IPS-20b (cell line): ENCODE results near the gene ADAMTS2.
"Not testable (repeated sequence)": the region's sequence is repeated elsewhere in the genome, so short reads cannot be mapped to it uniquely, and the experiment has no call there.

Source experiments
- H3K27ac ChIP-seq: one replicate; pipeline ENCODE4 v1.5.1; 2013; ENCODE audit warnings: low read length
- H3K27me3 ChIP-seq: 2 replicates; pipeline ENCODE4 v1.6.1; 2013; ENCODE audit warnings: mild to moderate bottlenecking, low read length, inconsistent platforms; ENCODE audit not compliant: insufficient read depth
- H3K36me3 ChIP-seq: 2 replicates; pipeline ENCODE4 v1.6.1; 2013; ENCODE audit warnings: low read depth, mild to moderate bottlenecking, inconsistent platforms, low read length, moderate library complexity; ENCODE audit not compliant: insufficient read depth
- H3K4me1 ChIP-seq: 2 replicates; pipeline ENCODE4 v1.6.1; 2013; ENCODE audit warnings: mild to moderate bottlenecking, control low read depth, inconsistent platforms, low read length, moderate library complexity; ENCODE audit not compliant: insufficient read depth
- H3K4me3 ChIP-seq: 2 replicates; pipeline ENCODE4 v1.5.1; 2013; ENCODE audit warnings: mild to moderate bottlenecking, low read length, inconsistent platforms
- H3K9ac ChIP-seq: 2 replicates; pipeline ENCODE4 v1.6.1; 2013; ENCODE audit warnings: low read depth, mild to moderate bottlenecking, inconsistent platforms, low read length, moderate library complexity
- H3K9me3 ChIP-seq: 2 replicates; pipeline ENCODE4 v1.6.1; 2013; ENCODE audit warnings: mild to moderate bottlenecking, low read depth, low read length, inconsistent platforms; ENCODE audit not compliant: insufficient read depth

Gene ADAMTS2

GRCh38 chr5:179294131-179294780 is 51.0 kb downstream of the ADAMTS2 start:
- no peaks in the 10 kb centered on the region for H3K36me3 ChIP-seq
- H3K4me1 ChIP-seq, result no peaks in the 10 kb centered on the region
- no peak overlapping the region for H3K27ac ChIP-seq
- no peaks in the 10 kb centered on the region for H3K9me3 ChIP-seq
- no peak overlapping the region for H3K4me3 ChIP-seq
- H3K9ac ChIP-seq, result no peak overlapping the region
- H3K27me3 ChIP-seq, result no peaks in the 10 kb centered on the region

- Histone ChIP-seq H3K36me3 (no peaks in the 10 kb centered on the region), H3K4me1 (no peaks in the 10 kb centered on the region), H3K9ac (no peak overlapping the region), H3K4me3 (no peak overlapping the region), H3K9me3 (no peaks in the 10 kb centered on the region), H3K27me3 (no peaks in the 10 kb centered on the region), H3K27ac (no peak overlapping the region)
Measured at GRCh38 chr5:179292681-179293635, 52.3 kb downstream of the ADAMTS2 start.

GRCh38 chr5:179292202-179292601 is 53.1 kb downstream of the ADAMTS2 start:
- Histone ChIP-seq H3K4me3 (no peak overlapping the region), H3K27ac (no peak overlapping the region), H3K36me3 (no peaks in the 10 kb centered on the region), H3K27me3 (no peaks in the 10 kb centered on the region), H3K4me1 (no peaks in the 10 kb centered on the region), H3K9ac (no peak overlapping the region), H3K9me3 (no peaks in the 10 kb centered on the region)

- H3K9me3 ChIP-seq, result no peaks in the 10 kb centered on the region
- H3K27ac ChIP-seq, result no peak overlapping the region
- no peaks in the 10 kb centered on the region for H3K27me3 ChIP-seq
- H3K9ac ChIP-seq, result no peak overlapping the region
- H3K36me3 ChIP-seq, result no peaks in the 10 kb centered on the region
- H3K4me3 ChIP-seq, result no peak overlapping the region
- no peaks in the 10 kb centered on the region for H3K4me1 ChIP-seq
Measured at GRCh38 chr5:179290681-179291540, 54.4 kb downstream of the ADAMTS2 start.

- H3K27me3 ChIP-seq, result no peaks in the 10 kb centered on the region
- no peak overlapping the region for H3K27ac ChIP-seq
Measured at GRCh38 chr5:179289756-179290385, 55.4 kb downstream of the ADAMTS2 start.

GRCh38 chr5:179288809-179289185 is 56.5 kb downstream of the ADAMTS2 start:
- H3K4me3 ChIP-seq, result no peak overlapping the region
- H3K4me1 ChIP-seq, result no peaks in the 10 kb centered on the region
- no peak overlapping the region for H3K27ac ChIP-seq
- H3K27me3 ChIP-seq, result no peaks in the 10 kb centered on the region
- H3K9me3 ChIP-seq, result no peaks in the 10 kb centered on the region
- H3K9ac ChIP-seq, result no peak overlapping the region
- H3K36me3 ChIP-seq, result no peaks in the 10 kb centered on the region

More at GRCh38 chr5:179289756-179290385, 55.4 kb downstream of the ADAMTS2 start:
- no peaks in the 10 kb centered on the region for H3K9me3 ChIP-seq
- H3K4me1 ChIP-seq, result no peaks in the 10 kb centered on the region
- no peak overlapping the region for H3K9ac ChIP-seq
- H3K4me3 ChIP-seq, result no peak overlapping the region
- H3K36me3 ChIP-seq, result no peaks in the 10 kb centered on the region

- no peaks in the 10 kb centered on the region for H3K4me1 ChIP-seq
- no peaks in the 10 kb centered on the region for H3K27me3 ChIP-seq
- no peaks in the 10 kb centered on the region for H3K36me3 ChIP-seq
- no peak overlapping the region for H3K9ac ChIP-seq
- no peak overlapping the region for H3K4me3 ChIP-seq
- no peak overlapping the region for H3K27ac ChIP-seq
- no peaks in the 10 kb centered on the region for H3K9me3 ChIP-seq
Measured at GRCh38 chr5:179288101-179288808, 57.0 kb downstream of the ADAMTS2 start.

- Histone ChIP-seq H3K27ac (no peak overlapping the region), H3K36me3 (no peaks in the 10 kb centered on the region), H3K4me1 (no peaks in the 10 kb centered on the region), H3K9me3 (no peaks in the 10 kb centered on the region), H3K4me3 (no peak overlapping the region), H3K27me3 (no peaks in the 10 kb centered on the region), H3K9ac (no peak overlapping the region)
Measured at GRCh38 chr5:179287631-179288030, 57.6 kb downstream of the ADAMTS2 start.

GRCh38 chr5:179287071-179287470 is 58.2 kb downstream of the ADAMTS2 start:
- H3K27ac ChIP-seq, result no peak overlapping the region
- H3K4me1 ChIP-seq, result no peaks in the 10 kb centered on the region
- peaks cover 5% of the 10 kb centered on the region; the same call in 1 of the 2 replicates for H3K9me3 ChIP-seq
- no peaks in the 10 kb centered on the region for H3K27me3 ChIP-seq
- H3K4me3 ChIP-seq, result no peak overlapping the region
- no peaks in the 10 kb centered on the region for H3K36me3 ChIP-seq
- H3K9ac ChIP-seq, result no peak overlapping the region

- not testable (repeated sequence) for H3K9me3 ChIP-seq, H3K27ac ChIP-seq, H3K9ac ChIP-seq, H3K27me3 ChIP-seq, H3K4me3 ChIP-seq, H3K4me1 ChIP-seq, H3K36me3 ChIP-seq
Measured at GRCh38 chr5:179285776-179286162, 59.5 kb downstream of the ADAMTS2 start.
